Tibial artery (tissue), 4 donors: Measurements from ENCODE around the gene JCAD.
"Not testable (repeated sequence)": the region's sequence is repeated elsewhere in the genome, so short reads cannot be mapped to it uniquely, and the experiment has no call there.

Experiments used
- DNase-seq, 2 donors: peaks; one replicate each; pipeline ENCODE4 v3.0.0-alpha.2; 2019
- H3K27ac ChIP-seq, 2 donors: fragments of 200-600 bp; sonication (generic) in 1 of 2; 1 replicate in 1 of 2; 2 replicates in 1 of 2; pipeline ENCODE4 v1.5.1; 2018 to 2019; ENCODE audit warnings: mild to moderate bottlenecking in 1 of 2
- H3K27me3 ChIP-seq, 2 donors: fragments of 200-600 bp; sonication (generic) in 1 of 2; one replicate each; pipeline versions ENCODE4 v1.5.1 to v1.6.0; 2016 to 2019
- H3K36me3 ChIP-seq, 3 donors: fragments of 200-600 bp; sonication (generic) in 2 of 3; one replicate each; pipeline ENCODE4 v1.5.1; 2016 to 2019; ENCODE audit warnings: mild to moderate bottlenecking in 2 of 3
- H3K4me1 ChIP-seq, 4 donors: fragments of 200-600 bp; sonication (generic) in 2 of 4; 1 replicate in 3 of 4; 2 replicates in 1 of 4; pipeline ENCODE4 v1.5.1; 2016 to 2019
- H3K4me3 ChIP-seq, 2 donors: fragments of 200-600 bp; sonication (generic) in 1 of 2; 1 replicate in 1 of 2; 2 replicates in 1 of 2; pipeline ENCODE4 v1.5.1; 2018 to 2019; ENCODE audit warnings: mild to moderate bottlenecking in 2 of 2
- H3K9me3 ChIP-seq, 3 donors: fragments of 200-600 bp; sonication (generic) in 1 of 3; one replicate each; pipeline ENCODE4 v1.5.1; 2016 to 2019
- intact Hi-C: fragments of 100-400 bp; cut with DNase I; formaldehyde crosslinking; loops from one replicate; pipeline ENCODE4 v1.15.0; 2023; ENCODE audit warnings: low total_unique reads
- TF ChIP-seq, protein P1 (sequence below), 2 experiments: fragments of 200-600 bp in 1 of 2; fragments of 450-650 bp in 1 of 2; IDR thresholded peaks; one replicate each; pipeline ENCODE4 v1.5.1; 2017 to 2019; ENCODE audit warnings: antibody characterized with exemption in 2 of 2, mild to moderate bottlenecking in 1 of 2, moderate library complexity in 1 of 2

JCAD gene

DNA sequence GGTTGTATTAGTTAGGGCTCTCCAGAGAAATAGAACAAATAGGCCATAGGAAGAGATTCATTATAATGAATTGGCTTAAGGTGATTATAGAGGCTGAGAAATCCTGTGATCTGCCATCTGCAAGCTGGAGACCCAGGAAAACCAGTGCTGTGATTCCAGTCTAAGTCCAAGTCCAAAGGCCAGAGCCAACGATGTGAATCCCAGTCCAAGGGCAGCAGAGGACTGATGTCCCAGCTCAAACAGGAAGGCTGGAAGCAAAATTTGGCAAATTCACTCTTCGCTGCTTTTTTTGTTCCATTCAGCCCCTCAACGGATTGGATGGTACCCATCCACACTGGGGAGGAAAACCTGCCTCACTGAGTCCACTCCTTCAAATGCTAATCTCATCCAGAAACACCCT lies 68.0 kb downstream of the JCAD start:
- intact Hi-C loops = no loop called here
- Histone ChIP-seq H3K36me3 (no peaks in the 10 kb centered on the region), H3K27me3 (no peaks in the 10 kb centered on the region), H3K4me3 (no peak overlapping the region), H3K4me1 (peaks cover 0 to 7% (median 0%) of the 10 kb centered on the region in 4 donors), H3K27ac (no peak overlapping the region), H3K9me3 (no peaks in the 10 kb centered on the region)
- TF ChIP-seq, protein P1, sequence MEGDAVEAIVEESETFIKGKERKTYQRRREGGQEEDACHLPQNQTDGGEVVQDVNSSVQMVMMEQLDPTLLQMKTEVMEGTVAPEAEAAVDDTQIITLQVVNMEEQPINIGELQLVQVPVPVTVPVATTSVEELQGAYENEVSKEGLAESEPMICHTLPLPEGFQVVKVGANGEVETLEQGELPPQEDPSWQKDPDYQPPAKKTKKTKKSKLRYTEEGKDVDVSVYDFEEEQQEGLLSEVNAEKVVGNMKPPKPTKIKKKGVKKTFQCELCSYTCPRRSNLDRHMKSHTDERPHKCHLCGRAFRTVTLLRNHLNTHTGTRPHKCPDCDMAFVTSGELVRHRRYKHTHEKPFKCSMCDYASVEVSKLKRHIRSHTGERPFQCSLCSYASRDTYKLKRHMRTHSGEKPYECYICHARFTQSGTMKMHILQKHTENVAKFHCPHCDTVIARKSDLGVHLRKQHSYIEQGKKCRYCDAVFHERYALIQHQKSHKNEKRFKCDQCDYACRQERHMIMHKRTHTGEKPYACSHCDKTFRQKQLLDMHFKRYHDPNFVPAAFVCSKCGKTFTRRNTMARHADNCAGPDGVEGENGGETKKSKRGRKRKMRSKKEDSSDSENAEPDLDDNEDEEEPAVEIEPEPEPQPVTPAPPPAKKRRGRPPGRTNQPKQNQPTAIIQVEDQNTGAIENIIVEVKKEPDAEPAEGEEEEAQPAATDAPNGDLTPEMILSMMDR (IDR thresholded peaks at IDR 0.05) = no peak
- no peak for DNase-seq

GRCh38 chr10:29987471-29987870 lies 71.9 kb downstream of the JCAD start:
- TF ChIP-seq, protein P1 (IDR thresholded peaks at IDR 0.05) = no peak
- Histone ChIP-seq H3K4me1 (no peaks in the 10 kb centered on the region), H3K27me3 (no peaks in the 10 kb centered on the region), H3K4me3 (no peak overlapping the region), H3K36me3 (no peaks in the 10 kb centered on the region), H3K9me3 (peaks cover 0 to 9% (median 5%) of the 10 kb centered on the region in 3 donors), H3K27ac (no peak overlapping the region)
- intact Hi-C loops = no loop called here
- DNase-seq = no peak

- intact Hi-C loops = no loop called here
- no peak for DNase-seq
- Histone ChIP-seq H3K4me1 (peaks cover 0 to 21% (median 8%) of the 10 kb centered on the region in 4 donors), H3K4me3 (no peak overlapping the region), H3K36me3 (no peaks in the 10 kb centered on the region), H3K27me3 (no peaks in the 10 kb centered on the region), H3K9me3 (peaks cover 0 to 13% (median 5%) of the 10 kb centered on the region in 3 donors), H3K27ac (no peak overlapping the region)
- TF ChIP-seq, protein P1 (IDR thresholded peaks at IDR 0.05) = no peak
Measured at GRCh38 chr10:29982997-29983648, 76.3 kb downstream of the JCAD start.

DNA sequence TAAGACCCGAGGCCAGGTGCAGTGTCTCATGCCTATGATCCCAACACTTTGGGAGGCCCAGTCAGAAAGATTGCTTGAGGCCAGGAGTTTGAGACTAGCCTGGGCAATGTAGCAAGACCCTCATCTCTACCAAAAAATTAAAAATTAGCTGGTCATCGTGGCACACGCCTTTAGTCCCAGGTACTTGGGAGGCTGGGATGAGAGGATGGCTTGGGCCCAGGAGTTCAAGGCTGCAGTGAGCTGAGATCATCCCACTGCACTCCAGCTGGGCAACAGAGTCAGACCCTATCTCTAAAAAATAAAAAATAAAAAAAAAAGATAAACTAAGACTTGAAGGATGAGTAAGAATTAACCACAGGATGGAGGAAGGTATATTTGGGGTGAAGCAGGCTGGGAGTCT lies 77.9 kb downstream of the JCAD start:
- intact Hi-C loops = no loop called here
- H3K27me3 ChIP-seq = no peaks in the 10 kb centered on the region
- TF ChIP-seq, protein P1 (IDR thresholded peaks at IDR 0.05) = no peak

GRCh38 chr10:29980084-29980483 lies 79.3 kb downstream of the JCAD start:
- Histone ChIP-seq H3K27ac (no peak overlapping the region), H3K9me3 (peaks cover 0 to 13% (median 5%) of the 10 kb centered on the region in 3 donors), H3K4me3 (no peak overlapping the region), H3K4me1 (peaks cover 0 to 44% (median 20%) of the 10 kb centered on the region in 4 donors), H3K27me3 (no peaks in the 10 kb centered on the region), H3K36me3 (no peaks in the 10 kb centered on the region)
- TF ChIP-seq, protein P1 (IDR thresholded peaks at IDR 0.05) = no peak
- intact Hi-C loops = no loop called here
- no peak for DNase-seq

More for the DNA sequence above, 77.9 kb downstream of the JCAD start:
- Histone ChIP-seq H3K4me1 (peaks cover 0 to 36% (median 15%) of the 10 kb centered on the region in 4 donors), H3K36me3 (no peaks in the 10 kb centered on the region), H3K27ac (no peak overlapping the region), H3K4me3 (no peak overlapping the region), H3K9me3 (peaks cover 0 to 13% (median 5%) of the 10 kb centered on the region in 3 donors)
- DNase-seq = no peak

- H3K27me3 ChIP-seq, intact Hi-C loops, H3K4me3 ChIP-seq, DNase-seq, H3K36me3 ChIP-seq: not testable (repeated sequence)
- peaks cover 0 to 13% (median 5%) of the 10 kb centered on the region in 3 donors for H3K9me3 ChIP-seq
- H3K27ac ChIP-seq = peak overlapping the region; percentile 45 to 59
- H3K4me1 ChIP-seq = peaks cover 0 to 44% (median 20%) of the 10 kb centered on the region in 4 donors
Measured at GRCh38 chr10:29979421-29979779, 80.0 kb downstream of the JCAD start.
